Measurements from ENCODE around the gene COL13A1. TPM values are rescaled to one million over a fixed set of nuclear protein-coding genes. Genes with fewer than 3 reads are reported as not detected.

COL13A1 gene
- 29.2 and 29.9 TPM in 2 replicates for total RNA-seq
- long read RNA-seq, partial matches to known transcripts, result 2 of 8 reads
- long read RNA-seq, other reads (novel, unspliced or antisense), result 6 of 8 reads

DNA sequence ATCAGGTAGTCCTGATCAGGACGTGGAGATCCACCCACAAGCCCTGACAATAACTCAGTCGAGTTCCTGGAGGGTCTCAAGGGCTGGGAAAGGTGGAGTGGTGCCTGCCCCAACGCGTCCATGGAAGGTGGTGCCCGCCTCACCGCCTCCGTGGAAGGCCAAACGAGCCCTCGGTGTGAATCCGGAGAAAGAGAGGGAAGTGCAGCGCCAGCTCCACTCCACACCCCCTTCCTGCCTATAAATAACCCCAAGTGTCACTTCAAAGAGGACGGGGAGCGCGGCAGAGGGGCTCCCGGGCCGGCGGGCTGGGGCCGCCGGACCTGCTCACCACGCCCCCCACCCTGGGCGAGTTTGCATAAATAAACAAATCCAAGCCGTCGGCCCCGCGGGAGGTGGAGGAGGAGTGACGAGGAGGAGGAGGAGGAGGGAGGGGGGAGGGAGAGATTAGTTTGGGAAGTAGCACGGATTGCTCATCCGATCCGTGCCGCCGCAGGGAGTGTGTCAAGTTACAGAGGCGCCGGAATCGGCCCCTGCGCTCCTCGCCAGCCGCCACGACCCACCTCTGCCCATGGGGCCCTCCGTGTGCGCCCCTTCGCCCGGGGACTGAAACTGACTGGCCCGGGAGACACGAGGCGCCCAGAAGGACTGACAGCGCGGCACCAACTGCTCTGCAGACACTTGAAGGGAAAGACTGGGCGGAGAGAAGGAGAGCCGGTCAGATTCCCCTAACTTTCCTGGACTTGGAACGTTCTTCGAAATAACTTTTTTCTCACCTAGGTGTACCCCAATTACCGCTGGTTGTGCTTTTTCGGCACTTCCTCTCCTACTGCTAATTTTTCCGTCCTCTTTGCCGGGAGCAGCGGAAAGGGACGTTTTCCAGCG is at the start of gene COL13A1:
Gene COL13A1 (plus strand): TSS at position 473 of the 882 bp plus-strand sequence. CDS start 518 bp downstream, outside the sequence.
- Mint-ChIP-seq H3K27me3 (ENCODE audit: unreplicated experiment) (no peaks in the 10 kb centered on the region), H3K4me1 (ENCODE audit: unreplicated experiment) (peaks cover 64% of the 10 kb centered on the region), H3K9me3 (ENCODE audit: unreplicated experiment) (no peaks in the 10 kb centered on the region), H3K4me3 (ENCODE audit: unreplicated experiment) (peak within 1 kb of the TSS; percentile 86), H3K27ac (ENCODE audit: unreplicated experiment) (peak within 1 kb of the TSS; percentile 71), H3K36me3 (ENCODE audit: unreplicated experiment) (no peaks in the 10 kb centered on the region)
- TF ChIP-seq, protein P1, sequence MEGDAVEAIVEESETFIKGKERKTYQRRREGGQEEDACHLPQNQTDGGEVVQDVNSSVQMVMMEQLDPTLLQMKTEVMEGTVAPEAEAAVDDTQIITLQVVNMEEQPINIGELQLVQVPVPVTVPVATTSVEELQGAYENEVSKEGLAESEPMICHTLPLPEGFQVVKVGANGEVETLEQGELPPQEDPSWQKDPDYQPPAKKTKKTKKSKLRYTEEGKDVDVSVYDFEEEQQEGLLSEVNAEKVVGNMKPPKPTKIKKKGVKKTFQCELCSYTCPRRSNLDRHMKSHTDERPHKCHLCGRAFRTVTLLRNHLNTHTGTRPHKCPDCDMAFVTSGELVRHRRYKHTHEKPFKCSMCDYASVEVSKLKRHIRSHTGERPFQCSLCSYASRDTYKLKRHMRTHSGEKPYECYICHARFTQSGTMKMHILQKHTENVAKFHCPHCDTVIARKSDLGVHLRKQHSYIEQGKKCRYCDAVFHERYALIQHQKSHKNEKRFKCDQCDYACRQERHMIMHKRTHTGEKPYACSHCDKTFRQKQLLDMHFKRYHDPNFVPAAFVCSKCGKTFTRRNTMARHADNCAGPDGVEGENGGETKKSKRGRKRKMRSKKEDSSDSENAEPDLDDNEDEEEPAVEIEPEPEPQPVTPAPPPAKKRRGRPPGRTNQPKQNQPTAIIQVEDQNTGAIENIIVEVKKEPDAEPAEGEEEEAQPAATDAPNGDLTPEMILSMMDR (IDR thresholded peaks at IDR 0.05), result no peak
- DNase-seq (ENCODE audit: extremely low spot score, unreplicated experiment), result no peak

DNA sequence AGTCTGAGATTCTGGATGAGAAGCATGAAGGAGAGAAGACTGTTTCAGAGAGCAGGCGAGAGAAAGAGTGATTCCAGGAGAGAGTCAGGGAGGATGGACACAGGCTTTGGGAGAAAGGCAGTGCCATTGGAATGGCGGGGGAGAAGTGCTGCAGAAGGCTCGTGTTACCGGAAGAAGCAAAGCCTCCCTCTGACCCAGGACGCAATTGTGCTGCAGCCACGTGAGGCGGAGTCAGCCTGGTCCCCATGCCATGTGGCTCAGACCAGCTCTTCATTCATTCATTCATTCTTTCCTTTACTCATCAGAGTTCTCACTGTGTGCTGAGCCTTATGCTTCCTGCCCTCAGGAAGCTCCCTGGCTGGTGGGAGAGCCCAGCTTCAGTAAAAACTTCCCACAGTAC is 49.2 kb upstream of the COL13A1 start:
- H3K4me1 Mint-ChIP-seq (ENCODE audit: unreplicated experiment), result peaks cover 42% of the 10 kb centered on the region
- TF ChIP-seq, protein P1 (IDR thresholded peaks at IDR 0.05), result no peak
- H3K27me3 Mint-ChIP-seq (ENCODE audit: unreplicated experiment), result no peaks in the 10 kb centered on the region
- H3K36me3 Mint-ChIP-seq (ENCODE audit: unreplicated experiment), result no peaks in the 10 kb centered on the region
- DNase-seq (ENCODE audit: extremely low spot score, unreplicated experiment), result no peak
- no peaks in the 10 kb centered on the region for H3K9me3 Mint-ChIP-seq (ENCODE audit: unreplicated experiment)
- H3K4me3 Mint-ChIP-seq (ENCODE audit: unreplicated experiment), result no peak overlapping the region
- H3K27ac Mint-ChIP-seq (ENCODE audit: unreplicated experiment), result no peak overlapping the region

DNA sequence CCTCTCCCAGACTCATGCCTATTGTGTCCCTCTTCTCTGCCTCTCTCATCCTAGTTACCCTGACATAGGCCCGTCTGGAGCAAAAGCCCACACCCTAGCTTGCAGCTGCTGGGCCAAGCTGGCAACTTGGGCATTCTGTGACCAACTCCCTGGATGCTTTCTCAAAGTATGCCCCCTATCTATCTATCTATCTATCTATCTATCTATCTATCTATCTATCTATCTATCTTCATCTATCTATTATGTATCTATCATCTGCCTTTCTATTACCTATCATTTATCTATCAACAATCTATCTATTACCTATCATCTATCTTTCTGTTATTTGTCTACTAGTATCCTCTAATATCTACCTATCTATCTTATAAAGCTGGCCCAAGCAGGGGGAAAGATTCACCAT is 45.4 kb upstream of the COL13A1 start:
- H3K4me1 Mint-ChIP-seq (ENCODE audit: unreplicated experiment), result peaks cover 44% of the 10 kb centered on the region
- no peak overlapping the region for H3K4me3 Mint-ChIP-seq (ENCODE audit: unreplicated experiment)
- no peaks in the 10 kb centered on the region for H3K9me3 Mint-ChIP-seq (ENCODE audit: unreplicated experiment)
- no peaks in the 10 kb centered on the region for H3K27me3 Mint-ChIP-seq (ENCODE audit: unreplicated experiment)
- peak overlapping the region; percentile 95 for H3K27ac Mint-ChIP-seq (ENCODE audit: unreplicated experiment)
- TF ChIP-seq, protein P1 (IDR thresholded peaks at IDR 0.05), result no peak
- no peak for DNase-seq (ENCODE audit: extremely low spot score, unreplicated experiment)
- no peaks in the 10 kb centered on the region for H3K36me3 Mint-ChIP-seq (ENCODE audit: unreplicated experiment)

DNA sequence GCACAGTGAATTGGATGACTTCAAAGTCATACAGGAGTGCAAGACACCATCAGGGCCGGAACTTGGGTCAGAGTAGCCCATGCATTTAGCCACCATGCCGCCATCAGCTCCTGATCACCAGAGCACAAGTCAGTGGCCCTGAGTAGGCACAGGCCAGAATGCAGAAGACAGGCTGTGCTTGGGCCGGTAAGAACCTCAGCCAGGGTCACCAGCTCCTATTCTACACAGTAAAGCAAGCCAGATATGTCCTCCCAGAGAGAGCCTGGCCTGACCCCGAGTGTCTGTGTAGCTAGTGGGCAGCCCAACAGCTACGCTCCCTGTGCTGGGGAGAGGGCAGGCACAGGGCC is 44.5 kb upstream of the COL13A1 start:
- Mint-ChIP-seq H3K27ac (ENCODE audit: unreplicated experiment) (peak overlapping the region; percentile 95), H3K27me3 (ENCODE audit: unreplicated experiment) (no peaks in the 10 kb centered on the region), H3K4me3 (ENCODE audit: unreplicated experiment) (no peak overlapping the region), H3K4me1 (ENCODE audit: unreplicated experiment) (peaks cover 43% of the 10 kb centered on the region), H3K9me3 (ENCODE audit: unreplicated experiment) (no peaks in the 10 kb centered on the region), H3K36me3 (ENCODE audit: unreplicated experiment) (no peaks in the 10 kb centered on the region)
- TF ChIP-seq, protein P1 (IDR thresholded peaks at IDR 0.05), result no peak
- DNase-seq (ENCODE audit: extremely low spot score, unreplicated experiment), result no peak

DNA sequence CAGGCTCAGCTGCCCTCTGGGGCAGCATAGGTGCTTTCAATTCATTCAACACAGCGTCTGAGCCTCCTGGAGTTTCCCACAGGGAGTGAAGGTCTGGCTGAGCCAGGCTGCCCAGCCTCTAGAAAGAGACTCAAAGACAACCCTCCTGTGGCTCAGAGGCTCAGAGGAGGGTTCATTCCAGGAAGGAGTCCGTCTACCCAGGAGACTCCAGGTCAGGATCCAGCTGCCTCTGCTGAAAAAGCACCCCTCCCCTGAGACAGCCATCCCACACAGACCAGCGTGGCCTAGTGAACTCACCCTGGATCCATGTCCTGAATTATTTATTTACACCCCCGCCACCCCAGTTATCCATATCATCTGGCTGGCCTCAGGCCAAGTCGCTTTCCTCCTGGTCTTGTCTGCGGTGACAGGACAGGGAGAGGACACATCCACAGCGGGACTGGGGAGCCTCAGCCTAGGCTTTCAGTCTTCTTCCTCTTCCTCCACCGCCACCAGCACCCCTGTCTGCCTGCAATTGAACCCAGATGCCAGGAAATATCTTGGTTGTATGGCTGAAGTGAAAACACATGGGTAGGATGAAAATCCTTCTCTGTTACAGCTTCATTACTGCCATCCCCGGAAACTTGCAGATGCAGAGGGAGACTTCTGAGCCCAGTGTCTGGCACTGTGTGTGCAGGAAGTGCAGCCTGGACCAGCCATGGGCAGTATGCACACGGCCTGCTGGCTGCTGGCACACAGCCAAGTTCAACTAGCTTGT is 44.0 kb upstream of the COL13A1 start:
- H3K4me3 Mint-ChIP-seq (ENCODE audit: unreplicated experiment), result peak overlapping the region; percentile 34
- no peaks in the 10 kb centered on the region for H3K36me3 Mint-ChIP-seq (ENCODE audit: unreplicated experiment)
- peak overlapping the region; percentile 95 for H3K27ac Mint-ChIP-seq (ENCODE audit: unreplicated experiment)
- DNase-seq (ENCODE audit: extremely low spot score, unreplicated experiment), result peak; percentile 89
- H3K9me3 Mint-ChIP-seq (ENCODE audit: unreplicated experiment), result no peaks in the 10 kb centered on the region
- peaks cover 43% of the 10 kb centered on the region for H3K4me1 Mint-ChIP-seq (ENCODE audit: unreplicated experiment)
- TF ChIP-seq, protein P1 (IDR thresholded peaks at IDR 0.05), result no peak
- no peaks in the 10 kb centered on the region for H3K27me3 Mint-ChIP-seq (ENCODE audit: unreplicated experiment)

Measured in osteocyte (in vitro differentiated cells).